GM18526 (cell line): Measurements from ENCODE around the gene CACNA2D2.

Experiments used
- POLR2A ChIP-seq: IDR thresholded peaks from 3 replicates; pipeline ENCODE4 v1.6.1; 2011; ENCODE audit not compliant: insufficient read length; ENCODE audit errors: extremely low read depth

The CACNA2D2 gene

DNA sequence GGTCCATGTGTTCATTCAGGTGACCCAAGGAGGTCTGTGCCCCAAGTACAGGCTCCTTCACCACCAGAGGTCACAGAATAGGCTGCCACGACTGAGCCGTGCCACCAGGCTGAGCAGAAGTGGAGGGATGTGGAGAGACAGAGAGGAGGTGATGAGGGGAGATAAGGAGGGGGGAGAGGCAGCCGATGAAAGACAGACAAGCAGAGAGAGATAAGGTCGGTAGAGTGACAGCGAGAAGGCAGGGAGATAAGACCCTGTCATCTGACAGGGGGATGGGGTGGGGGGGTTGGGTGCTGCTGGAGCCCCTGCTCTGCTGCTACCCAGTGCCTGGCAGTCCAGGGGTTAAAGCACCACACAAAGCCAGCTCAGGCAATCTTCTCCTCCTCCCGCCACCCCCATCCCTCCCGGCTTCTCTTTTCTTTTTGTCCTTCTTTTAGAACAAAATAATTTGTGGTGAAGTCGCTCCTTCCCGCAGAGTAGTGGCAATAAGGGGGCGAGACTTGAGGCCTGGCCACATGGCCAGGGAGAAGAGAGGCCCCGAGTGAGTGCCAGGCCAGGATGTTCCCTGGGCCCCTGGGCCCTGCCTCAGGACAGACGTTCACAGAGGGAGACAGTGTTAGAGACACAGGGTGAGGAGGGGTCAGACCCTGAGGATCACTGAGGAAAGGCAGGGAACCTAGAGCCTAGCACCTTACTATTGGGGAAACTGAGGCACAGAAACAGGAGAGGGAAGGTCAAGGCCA, 67.9 kb downstream of the CACNA2D2 start:
- TF ChIP-seq POLR2A, result no peak

DNA sequence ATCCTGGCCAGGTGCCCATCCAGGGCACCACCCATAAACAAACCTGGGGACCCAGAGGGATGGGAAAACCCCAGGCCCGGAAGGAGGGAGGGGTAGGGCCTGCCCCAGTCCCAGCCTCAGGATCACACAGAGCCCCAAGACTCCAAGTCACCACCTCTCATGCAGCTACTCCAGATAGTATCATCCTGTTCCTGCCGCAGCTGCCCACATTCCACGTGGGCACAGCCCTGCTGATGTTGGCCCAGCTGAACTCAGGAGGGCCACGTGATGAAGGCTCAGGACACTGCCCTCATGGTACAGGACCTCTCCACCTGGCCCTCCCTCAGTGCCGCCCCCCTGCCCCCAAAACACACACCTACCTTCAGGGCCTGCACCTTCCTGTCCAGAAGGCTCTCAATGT, 69.5 kb downstream of the CACNA2D2 start:
- TF ChIP-seq POLR2A, result no peak

- no peak for TF ChIP-seq POLR2A
Measured at GRCh38 chr3:50430950-50431435, 72.4 kb downstream of the CACNA2D2 start.

GRCh38 chr3:50430191-50430590, 73.2 kb downstream of the CACNA2D2 start:
- TF ChIP-seq POLR2A, result no peak

- no peak for TF ChIP-seq POLR2A
Measured at GRCh38 chr3:50428007-50428633, 75.3 kb downstream of the CACNA2D2 start.

- TF ChIP-seq POLR2A, result no peak
Measured at GRCh38 chr3:50427217-50427616, 76.2 kb downstream of the CACNA2D2 start.

DNA sequence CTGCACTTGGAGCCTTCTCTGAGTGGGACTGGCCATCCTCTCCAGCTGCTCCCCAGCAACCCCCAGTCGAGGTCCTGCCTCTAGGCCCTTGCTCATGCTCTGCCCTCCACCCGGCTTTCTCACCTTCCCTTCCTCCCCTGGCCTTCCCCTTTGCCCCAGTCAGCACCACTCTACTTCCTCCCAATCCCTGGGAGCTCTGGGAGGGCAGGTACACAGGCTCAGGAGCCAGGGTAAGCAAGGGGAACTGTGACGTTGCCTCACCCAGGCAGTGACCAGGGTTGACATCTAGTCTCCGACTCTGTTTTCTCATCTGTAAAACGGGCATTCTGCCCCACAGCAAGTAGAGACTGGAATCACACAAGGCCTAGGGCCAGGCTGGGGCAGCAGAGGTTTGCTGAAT, 77.5 kb downstream of the CACNA2D2 start:
- no peak for TF ChIP-seq POLR2A

DNA sequence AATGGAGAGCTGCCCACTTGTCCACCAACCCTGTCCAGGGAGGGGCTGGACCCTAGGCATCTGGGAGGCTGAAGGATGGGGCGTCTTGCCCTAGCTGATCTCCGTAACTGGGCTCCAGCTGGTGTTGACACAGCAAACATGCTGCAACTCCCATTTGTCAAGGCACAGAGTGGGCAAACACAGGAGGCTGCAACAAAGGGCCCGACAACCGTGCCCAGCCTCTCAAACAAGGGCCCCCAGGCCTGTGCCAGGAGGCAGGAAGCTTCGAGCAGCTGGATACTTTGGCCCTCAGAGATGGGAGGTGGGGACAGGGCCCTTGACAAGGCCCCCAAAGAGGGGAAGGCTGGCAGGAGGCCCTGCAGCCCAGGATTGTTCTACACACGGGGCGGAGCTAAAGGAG, 79.9 kb downstream of the CACNA2D2 start:
- TF ChIP-seq POLR2A, result no peak

- TF ChIP-seq POLR2A, result no peak
Measured at GRCh38 chr3:50422153-50422552, 81.3 kb downstream of the CACNA2D2 start.

GRCh38 chr3:50419595-50420370, 83.7 kb downstream of the CACNA2D2 start:
- TF ChIP-seq POLR2A, result no peak

DNA sequence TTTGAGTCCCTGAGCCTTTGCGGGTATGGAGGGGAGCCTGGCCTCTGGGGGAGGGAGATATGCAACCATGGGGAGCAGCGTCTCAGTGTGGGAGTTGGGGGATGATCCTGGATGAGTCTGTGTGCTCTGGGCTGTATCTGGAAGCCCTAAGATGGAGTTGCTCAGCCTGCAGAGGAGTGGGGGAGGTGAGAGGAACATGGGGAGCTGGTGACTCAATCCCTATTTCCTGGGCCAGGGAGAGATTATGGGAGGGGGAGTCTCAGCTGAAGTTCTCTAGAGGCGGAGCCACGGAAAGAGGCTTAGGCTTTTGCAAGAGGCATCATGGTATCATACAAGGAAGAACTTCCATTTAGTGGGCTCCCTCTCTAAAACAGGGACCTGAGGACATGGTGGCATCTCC, 84.6 kb downstream of the CACNA2D2 start:
- TF ChIP-seq POLR2A, result no peak

DNA sequence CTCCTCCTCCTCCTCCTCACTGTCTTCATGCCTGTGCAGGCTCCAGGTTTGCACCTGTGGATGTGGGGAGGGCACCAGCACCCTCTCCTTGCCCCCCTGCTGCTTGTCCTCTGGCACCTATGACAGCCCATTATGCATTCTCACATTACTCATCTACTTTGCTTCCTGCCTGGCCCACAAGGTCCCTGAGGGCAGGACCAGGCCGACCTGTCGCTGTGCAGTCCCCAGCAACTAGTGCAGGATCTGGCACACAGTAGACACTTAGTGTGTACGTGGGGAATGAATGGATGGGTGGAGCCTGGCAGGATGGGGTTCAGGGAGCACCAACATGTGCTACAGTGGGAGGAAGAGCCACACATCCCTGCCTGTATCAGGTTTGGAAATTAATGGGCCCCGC, 85.8 kb downstream of the CACNA2D2 start:
- no peak for TF ChIP-seq POLR2A

GRCh38 chr3:50416736-50417636, 86.4 kb downstream of the CACNA2D2 start:
- TF ChIP-seq POLR2A, result no peak

DNA sequence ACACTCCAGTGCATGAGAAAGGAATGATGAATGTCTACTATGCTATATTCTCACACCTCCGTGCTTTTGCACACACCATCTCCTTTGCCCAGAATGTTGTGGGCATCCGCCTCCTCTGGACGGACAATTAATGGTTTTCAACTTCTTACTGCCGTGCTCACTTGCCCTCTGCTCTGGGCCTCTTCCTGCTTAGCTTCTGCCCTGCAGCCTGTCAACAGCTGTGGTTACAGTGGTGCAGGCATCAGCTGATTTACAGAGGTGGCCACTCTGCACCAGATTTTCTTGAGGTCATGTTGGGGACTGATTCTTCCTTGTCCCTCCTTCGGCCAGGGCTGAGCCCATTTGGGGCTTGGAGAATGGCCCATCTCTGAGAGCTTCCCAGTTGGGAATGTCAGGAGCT, 87.6 kb downstream of the CACNA2D2 start:
- no peak for TF ChIP-seq POLR2A

GRCh38 chr3:50415061-50415460, 88.4 kb downstream of the CACNA2D2 start:
- no peak for TF ChIP-seq POLR2A

DNA sequence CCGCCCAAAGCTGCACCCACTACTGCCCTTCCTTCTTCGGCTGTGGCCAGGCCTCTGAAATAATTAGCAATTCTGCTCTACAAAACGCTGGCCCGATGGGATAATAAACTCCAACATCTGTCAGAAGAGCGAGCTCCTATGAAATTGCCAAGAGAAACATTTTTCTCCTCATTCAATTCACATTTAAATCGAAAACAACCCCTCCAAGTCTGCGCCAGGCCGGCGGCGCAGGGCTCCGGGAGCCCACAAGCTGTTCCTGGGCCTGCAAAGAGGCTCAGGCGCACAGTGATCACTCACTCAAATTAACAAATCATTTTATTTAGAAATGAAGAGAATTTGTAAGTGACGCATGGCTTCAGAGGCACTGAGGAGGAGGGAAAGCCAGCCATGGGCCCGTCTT, 88.8 kb downstream of the CACNA2D2 start:
- no peak for TF ChIP-seq POLR2A
